NOMO-1 (cell line): ENCODE measurements around the gene BACE2.
"Not testable (repeated sequence)": the region's sequence is repeated elsewhere in the genome, so short reads cannot be mapped to it uniquely, and the experiment has no call there.

Experiments
- DNase-seq, 2 experiments: peaks; one replicate each; lab custom pipeline; 2025; ENCODE audit not compliant: unreplicated experiment in 2 of 2; lab: John Stamatoyannopoulos, UW

The BACE2 gene

GRCh38 chr21:41182547-41182946 is 14.6 kb downstream of the BACE2 start:
- no peak for DNase-seq

GRCh38 chr21:41183575-41183974 is 15.6 kb downstream of the BACE2 start:
- DNase-seq = no peak

DNA sequence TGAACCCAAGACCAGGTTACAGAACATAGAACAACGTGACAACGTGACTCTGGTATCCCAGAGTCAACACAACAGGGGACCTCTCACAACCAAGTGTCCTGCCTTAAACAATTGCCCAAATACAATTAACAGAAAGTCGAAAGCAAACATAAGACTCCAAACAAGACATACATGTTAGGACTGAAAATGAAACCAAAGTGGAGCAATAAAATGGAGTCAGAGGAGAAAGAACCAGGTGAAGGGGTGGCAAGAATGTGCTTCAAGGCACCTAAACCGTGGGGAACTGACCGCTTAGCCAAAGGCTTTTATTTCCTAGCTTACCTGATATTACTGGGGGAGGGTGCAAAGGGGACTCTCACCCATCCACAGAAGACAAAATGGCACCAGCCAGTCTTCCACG is 17.8 kb downstream of the BACE2 start:
- no peak for DNase-seq

DNA sequence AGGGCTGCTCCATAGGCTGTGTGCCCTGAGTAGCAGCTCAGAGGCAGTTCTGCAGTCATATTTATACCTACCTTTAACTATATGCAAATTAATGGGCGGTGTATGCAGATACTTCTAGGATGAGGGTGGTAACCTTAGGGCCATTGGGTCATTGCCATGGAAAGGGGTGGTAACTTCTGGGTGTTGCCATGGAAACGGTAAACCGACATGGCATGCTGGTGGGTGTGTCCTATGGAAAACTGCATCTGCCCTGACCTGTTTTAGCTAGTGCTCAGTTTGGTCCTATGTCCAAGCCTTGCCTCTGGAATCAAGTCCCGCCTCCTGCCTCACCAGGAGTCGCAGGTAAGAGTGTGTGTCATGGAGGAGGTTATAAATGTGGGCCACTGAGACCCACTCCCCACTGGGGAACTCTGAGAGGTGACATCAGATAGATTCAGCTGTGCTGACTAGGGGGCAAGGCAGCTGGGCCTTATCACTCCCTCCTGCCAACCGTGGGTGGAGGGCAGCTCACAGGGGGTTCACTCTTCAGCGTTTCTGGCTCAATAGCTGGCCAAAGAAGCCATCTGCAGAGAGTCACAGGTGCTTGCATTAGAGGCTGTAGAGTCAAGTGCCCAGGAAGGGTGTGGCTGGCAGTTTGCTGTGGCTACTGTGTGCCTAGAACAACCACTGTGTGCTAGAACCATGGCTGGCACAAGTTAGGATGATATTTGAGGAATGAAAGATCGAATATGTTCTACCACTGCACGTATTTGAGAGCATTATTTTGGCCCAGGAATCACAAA is 19.0 kb downstream of the BACE2 start:
- DNase-seq = no peak

GRCh38 chr21:41187537-41188025 is 19.6 kb downstream of the BACE2 start:
- no peak for DNase-seq

GRCh38 chr21:41188486-41189149 is 20.7 kb downstream of the BACE2 start:
- no peak for DNase-seq

GRCh38 chr21:41189150-41189745 is 21.3 kb downstream of the BACE2 start:
- DNase-seq = no peak

- DNase-seq = not testable (repeated sequence)
Measured at GRCh38 chr21:41192552-41192951, 24.6 kb downstream of the BACE2 start.

DNA sequence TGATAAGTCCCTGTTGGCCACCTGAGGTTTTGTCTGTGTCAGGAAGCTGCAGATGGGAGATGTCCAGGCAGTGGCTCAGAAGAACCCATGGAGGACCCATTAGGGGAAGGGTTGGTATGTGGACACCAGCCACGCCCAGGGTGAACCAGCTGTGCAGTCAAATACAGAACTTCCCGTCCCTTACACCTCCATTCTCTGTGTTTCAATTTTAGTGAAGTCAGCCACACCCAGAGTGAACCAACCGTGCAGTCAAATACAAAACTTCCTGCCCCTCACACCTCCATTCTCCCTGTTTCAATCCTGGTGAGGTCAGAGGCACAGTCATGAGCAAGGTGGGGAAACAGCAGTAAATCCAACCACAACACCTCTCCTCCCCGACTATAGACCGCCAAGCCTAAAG is 27.4 kb downstream of the BACE2 start:
- DNase-seq = no peak

- DNase-seq = no peak
Measured at GRCh38 chr21:41196993-41197392, 29.0 kb downstream of the BACE2 start.

- no peak for DNase-seq
Measured at GRCh38 chr21:41197582-41197981, 29.6 kb downstream of the BACE2 start.

- not testable (repeated sequence) for DNase-seq
Measured at GRCh38 chr21:41198647-41199046, 30.7 kb downstream of the BACE2 start.

DNA sequence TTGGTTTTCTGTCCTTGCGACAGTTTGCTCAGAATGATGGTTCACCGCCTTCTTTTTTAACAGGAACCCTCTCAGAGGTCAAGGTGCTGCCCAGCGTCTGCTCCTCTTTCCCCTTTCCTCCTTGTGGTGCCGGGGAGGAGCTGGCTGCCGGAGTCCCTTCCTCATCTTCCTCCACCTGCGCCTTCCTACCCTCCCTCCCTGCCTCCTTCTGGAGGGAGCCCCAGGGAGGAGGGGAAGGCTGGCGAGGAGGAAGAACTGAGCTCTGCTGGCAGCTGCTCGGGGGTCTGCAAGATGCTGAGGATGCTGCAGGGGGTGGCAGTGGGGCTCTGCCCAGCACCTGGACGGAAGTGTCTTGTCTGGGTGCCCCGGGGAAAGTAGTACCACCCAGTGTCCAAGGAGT is 31.2 kb downstream of the BACE2 start:
- no peak for DNase-seq

DNA sequence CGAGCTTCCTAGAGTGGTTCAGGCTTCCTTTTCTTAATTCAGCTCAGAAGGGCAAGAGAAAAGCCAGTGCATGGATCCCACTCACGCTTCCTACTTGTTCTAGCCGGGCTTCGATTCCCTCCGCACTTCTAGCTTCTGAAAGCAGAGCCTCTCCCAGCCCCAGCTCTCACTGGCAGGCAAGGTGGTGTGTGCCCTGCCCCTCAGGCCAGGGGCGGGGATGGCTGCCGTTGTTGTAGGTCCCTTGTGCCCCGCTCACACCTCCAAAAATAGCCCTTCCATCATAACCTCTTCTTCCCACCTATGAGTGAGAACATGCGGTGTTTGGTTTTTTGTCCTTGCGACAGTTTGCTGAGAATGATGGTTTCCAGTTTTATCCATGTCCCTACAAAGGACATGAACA is 31.6 kb downstream of the BACE2 start:
- DNase-seq = no peak

DNA sequence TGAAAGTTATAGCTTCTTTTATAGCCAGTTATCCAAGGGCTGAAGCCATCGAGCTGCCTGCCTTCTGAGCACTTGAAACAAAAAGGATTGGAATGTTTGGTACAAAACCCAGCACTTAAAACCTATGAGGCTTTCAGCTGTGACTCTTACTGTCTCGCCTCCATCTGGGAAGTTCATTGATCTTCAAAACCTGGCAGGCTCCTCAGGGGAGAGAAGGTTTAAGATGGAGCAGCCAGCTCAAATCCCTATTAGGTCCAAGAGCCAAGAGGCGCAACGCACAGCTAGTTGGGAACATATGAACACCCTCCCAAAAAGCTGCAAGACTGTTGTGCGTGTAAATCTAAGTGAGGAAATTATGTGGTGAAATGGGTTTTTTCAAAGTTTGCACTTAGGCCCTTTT is 33.4 kb downstream of the BACE2 start:
- DNase-seq = no peak

- DNase-seq = no peak
Measured at GRCh38 chr21:41204736-41205135, 36.8 kb downstream of the BACE2 start.

DNA sequence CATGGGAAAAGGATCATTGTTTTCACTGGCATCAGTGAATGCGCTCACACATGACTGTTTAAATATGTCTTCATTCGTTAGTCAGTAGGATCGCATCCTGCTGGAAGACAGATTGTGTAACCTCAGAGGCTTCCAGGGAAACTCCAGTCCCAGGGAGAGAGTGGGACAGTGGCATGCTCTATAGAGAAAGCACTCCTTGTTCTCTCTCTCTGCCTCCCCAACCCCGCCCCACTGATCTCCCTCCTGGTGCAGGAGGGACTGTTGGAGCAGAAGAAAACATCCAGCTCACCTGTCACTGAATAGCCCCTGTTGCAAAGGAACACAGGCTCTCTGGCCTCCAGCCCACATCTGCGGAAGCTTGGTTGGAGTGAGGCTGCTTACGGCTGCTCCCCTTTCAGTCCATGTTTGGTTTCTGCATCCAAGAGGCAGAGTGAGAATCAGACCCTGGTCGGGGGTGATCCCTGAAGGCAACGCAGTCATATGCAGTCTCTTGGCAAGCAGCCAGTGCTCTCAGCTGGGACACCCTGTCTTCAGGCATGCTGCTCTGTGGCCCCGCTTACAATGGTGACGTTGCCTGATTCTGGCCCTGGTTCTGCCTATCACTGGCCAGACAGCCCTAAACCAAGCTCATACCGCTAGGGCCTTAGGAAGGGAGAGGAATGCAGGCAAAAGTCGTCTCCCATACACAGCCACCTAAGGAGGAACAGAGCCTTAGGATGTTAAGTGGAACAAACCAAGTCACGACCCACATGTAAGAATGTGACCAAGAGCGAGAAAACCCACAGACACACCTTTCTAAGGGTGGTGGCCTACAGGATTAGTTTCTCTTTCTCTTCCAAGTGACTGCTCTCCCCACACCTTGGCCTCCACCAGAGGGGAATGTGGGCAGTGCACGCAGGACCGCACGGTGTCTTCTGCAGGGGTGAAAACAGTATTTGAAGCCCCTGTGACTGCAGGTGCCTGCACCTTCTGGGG is 39.7 kb downstream of the BACE2 start:
- DNase-seq = no peak

DNA sequence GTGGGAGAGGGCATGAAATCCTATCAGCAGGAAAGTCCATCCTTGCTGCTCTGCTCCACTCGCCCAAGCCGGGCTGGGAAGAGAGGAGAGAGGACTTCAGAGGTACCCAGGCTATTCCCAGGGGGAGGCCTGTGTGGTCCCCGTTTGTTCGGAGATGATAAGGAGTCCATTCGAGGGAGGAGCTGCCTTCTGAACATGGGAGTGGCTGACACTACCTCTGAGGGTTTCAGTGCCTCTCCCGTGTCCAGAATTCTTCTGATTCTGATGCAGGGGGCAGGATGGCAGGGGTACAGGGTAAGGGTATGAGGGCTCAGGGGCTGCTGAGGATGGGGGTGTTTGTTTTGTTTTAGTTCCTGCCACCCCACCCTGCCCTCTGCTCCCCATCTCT is 40.4 kb downstream of the BACE2 start:
- no peak for DNase-seq

- no peak for DNase-seq
Measured at GRCh38 chr21:41209016-41209619, 41.2 kb downstream of the BACE2 start.

- no peak for DNase-seq
Measured at GRCh38 chr21:41210426-41211059, 42.6 kb downstream of the BACE2 start.
